Epidermal melanocyte (primary cell): ENCODE measurements around the gene AMZ2.
"Not testable (repeated sequence)": the region's sequence is repeated elsewhere in the genome, so short reads cannot be mapped to it uniquely, and the experiment has no call there.

Experiments
- DNase-seq: peaks from one replicate; pipeline ENCODE4 v3.0.0; 2011; ENCODE audit warnings: low spot score; ENCODE audit not compliant: insufficient read length

The AMZ2 gene

DNA sequence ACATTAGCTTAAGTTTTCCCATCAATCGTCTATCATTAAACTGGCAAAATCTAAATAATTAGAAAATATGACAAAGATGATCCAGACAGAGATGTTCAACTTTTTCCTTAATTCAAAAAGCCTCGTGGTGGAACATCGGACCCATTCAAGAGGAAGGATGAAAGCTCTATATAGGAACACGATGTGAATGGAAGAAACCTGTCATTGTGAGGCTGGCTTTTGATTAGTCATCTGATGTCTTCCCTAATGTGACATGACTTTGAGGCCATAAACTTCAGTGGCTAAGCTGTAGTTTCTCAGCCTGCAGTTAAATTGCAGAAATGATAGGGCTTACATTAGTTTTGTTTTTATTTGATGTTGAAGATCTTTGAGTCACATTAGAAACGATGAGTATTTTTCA lies 1.0 kb downstream of the AMZ2 start:
- DNase-seq: no peak

DNA sequence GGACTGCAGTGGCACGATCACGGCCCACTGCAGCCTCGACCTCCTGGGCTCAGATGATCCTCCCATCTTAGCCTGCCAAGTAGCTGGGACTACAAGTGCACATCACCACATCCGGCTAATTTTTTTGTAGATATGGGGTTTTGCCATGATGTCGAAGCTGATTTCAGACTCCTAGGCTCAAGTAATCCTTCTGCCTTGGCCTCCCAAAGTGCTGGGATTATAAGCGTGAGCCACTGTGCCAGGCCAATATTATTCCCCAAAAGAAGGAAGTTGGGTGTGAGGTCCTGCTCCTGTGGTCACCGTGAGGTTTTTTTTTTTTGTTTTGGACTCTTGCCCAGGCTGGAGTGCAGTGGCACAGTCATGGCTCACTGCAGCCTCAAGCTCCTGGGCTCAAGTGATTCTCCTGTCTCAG lies 1.5 kb downstream of the AMZ2 start:
- no peak for DNase-seq

GRCh38 chr17:68253426-68253825 lies 5.6 kb downstream of the AMZ2 start:
- DNase-seq: not testable (repeated sequence)

DNA sequence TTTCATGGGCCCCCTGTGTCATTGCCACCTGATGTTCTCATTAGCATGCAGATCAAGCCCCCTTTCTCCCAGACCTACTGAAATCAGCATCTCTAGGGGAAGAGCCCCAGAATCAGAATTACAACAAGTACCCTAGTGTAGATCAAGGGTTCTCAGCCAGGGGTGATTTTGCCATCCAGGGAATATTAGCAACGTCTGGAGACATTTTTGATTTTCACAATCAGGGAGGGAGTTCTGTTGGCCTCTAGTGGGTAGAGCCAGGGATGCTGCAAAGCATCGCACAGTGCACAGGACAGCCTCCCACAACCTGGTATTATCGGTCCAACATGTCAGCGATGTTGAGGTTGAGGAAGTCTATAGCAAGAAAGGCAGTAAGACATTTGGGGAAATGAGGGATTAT lies 7.3 kb downstream of the AMZ2 start:
- DNase-seq: no peak

- no peak for DNase-seq
Measured at GRCh38 chr17:68255731-68256538, 8.1 kb downstream of the AMZ2 start.

GRCh38 chr17:68256701-68257100 lies 8.9 kb downstream of the AMZ2 start:
- not testable (repeated sequence) for DNase-seq

GRCh38 chr17:68257934-68258333 lies 10.1 kb downstream of the AMZ2 start:
- DNase-seq: no peak

- not testable (repeated sequence) for DNase-seq
Measured at GRCh38 chr17:68258890-68259647, 11.2 kb downstream of the AMZ2 start.

DNA sequence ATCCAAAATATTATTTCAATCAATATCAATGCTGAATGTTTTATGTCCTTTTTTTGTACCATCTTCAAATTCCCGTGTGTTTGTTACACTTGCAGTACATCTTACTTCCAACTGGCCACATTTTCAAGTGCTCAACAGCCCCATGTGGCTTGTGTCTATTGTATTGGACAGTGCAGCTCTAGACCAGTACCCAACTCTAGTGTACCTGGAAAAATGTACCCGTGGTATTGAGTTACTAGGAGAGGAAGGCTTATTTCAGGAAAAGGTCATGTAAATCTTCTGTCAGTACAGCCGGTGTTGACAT lies 11.8 kb downstream of the AMZ2 start:
- not testable (repeated sequence) for DNase-seq

DNA sequence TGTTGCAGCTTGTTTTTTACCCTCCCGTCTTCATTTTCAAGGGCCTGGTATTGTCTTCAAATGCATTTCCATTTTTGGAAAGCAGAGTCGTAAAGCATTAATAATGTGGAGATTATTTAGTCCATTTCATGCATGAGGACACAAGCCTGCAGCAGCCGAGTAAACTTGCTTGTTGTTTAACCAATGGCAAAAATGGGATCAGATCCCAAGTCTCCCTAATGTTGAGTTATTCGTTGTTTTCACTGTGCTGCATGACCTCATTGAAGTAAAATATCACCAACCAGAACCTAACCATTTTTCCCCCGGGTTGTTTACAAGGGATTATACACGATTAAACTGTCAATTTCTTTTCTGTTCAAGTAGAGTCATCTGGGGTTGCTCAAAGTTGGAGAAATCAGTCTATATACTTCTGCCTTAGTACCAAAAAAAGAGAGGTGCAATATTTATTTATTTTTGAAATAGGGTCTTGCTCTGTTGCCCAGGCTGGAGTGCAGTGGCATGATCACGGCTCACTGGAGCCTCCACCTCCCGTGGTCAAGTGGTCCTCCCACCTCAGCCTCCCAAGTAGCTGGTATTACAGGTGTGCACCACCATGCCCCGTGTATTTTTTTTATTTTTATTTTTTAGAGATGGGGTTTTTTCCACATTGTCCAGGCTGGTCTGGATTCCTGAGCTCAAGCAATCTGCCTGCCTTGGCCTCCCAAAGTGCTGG lies 12.4 kb downstream of the AMZ2 start:
- no peak for DNase-seq

- DNase-seq: not testable (repeated sequence)
Measured at GRCh38 chr17:68262467-68262866, 14.6 kb downstream of the AMZ2 start.

DNA sequence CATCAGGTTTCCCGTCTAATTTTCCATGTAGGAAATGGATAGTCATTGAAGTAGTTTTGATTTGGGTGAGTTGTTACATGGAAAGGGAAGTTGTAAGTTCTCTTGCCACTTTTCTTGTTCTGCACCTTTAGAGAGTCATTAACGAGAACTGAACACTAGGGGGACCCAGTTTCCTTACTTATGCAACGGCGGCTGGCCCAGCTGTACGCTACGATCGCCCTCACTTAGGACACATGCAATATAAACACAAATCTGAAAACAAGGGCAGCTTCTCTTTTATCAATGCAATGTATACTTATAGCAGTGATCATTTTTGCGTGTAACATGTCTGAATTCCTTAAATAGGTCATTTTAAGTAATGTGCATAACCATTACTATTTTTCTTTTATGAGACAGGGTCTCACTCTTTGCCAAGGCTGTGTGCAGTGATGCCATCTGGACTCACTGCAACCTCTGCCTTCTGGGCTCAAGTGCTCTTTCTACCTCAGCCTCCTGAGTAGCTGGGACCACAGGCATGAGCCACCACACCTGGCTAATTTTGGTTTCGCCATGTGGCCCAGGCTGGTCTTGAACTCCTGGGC lies 15.3 kb downstream of the AMZ2 start:
- DNase-seq: not testable (repeated sequence)

GRCh38 chr17:68265833-68266232 lies 18.0 kb downstream of the AMZ2 start:
- DNase-seq: not testable (repeated sequence)

- no peak for DNase-seq
Measured at GRCh38 chr17:68273722-68274121, 25.9 kb downstream of the AMZ2 start.

DNA sequence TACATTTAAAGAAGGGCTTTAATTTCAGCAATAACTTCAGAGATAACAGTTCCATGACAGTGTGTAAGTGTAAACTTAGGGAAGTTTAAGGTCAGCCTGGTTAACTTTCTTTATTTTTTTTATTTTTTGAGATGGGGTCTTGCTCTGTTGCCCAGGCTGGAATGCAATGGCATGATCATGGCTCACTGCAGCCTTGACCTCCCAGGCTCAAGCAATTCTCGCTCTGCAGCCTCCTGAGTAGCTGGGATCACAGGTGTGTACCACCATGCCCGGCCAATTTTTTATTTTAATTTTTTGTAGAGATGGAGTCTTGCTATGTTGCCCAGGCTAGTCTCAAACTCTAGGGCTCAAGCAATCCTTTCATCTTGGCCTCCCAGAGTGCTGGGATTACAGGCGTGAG lies 28.5 kb downstream of the AMZ2 start:
- not testable (repeated sequence) for DNase-seq

GRCh38 chr17:68277807-68278206 lies 30.0 kb downstream of the AMZ2 start:
- DNase-seq: no peak

DNA sequence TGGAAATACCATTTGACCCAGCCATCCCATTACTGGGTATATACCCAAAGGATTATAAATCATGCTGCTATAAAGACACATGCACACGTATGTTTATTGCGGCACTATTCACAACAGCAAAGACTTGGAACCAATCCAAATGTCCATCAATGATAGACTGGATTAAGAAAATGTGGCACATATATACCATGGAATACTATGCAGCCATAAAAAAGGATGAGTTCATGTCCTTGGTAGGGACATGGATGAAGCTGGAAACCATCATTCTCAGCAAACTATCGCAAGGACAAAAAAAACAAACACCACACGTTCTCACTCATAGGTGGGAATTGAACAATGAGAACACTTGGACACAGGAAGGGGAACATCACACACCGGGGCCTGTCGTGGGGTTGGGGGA lies 34.1 kb downstream of the AMZ2 start:
- DNase-seq: not testable (repeated sequence)

GRCh38 chr17:68288375-68288774 lies 40.5 kb downstream of the AMZ2 start:
- no peak for DNase-seq

DNA sequence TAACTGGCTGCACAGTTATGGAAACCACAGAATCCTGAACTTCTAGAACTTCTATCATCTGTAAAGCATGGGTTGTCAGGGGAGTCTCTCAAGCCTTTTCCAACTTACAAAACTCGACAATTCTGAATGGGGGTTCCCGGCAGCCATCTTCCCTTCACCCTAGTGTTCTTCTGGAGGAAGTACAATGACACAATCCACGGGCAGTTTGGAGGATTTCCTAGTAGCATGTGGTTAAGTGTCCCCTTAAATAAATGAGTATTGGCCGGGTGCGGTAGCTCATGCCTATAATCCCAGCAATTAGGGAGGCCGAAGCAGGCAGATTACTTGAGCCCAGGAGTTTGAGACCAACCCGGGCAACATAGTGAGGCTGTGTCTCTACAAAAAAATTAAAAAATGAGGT lies 41.0 kb downstream of the AMZ2 start:
- DNase-seq: no peak

- DNase-seq: no peak
Measured at GRCh38 chr17:68289473-68289872, 41.6 kb downstream of the AMZ2 start.

DNA sequence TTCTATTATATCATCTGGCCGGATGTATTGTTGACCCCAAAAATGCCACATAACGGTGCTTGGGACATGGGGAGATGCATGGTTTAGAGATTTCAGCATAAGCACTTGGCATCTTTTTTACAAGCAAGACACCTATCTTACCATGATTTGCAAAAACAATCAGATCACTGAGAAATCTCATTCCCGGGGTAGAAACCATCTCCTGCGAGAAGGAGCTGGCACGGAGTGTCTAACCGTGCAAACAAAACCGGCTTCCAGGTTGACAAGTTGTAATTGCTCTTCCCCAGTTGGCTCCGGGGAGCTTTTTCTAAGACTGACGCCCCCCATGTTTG lies 42.1 kb downstream of the AMZ2 start:
- no peak for DNase-seq
